PC-9 (cell line): ENCODE data around the gene LRRK1. TPM values are rescaled to one million over a fixed set of nuclear protein-coding genes. Genes with fewer than 3 reads are reported as not detected.

Experiments
- BruUV-seq: library from RNA; stranded (reverse); fragments of 400-500 nt; replicated peaks from 2 replicates; lab custom pipeline; 2021; lab: Mats Ljungman, UMichigan
- CTCF ChIA-PET: fragments of 300-600 bp; sonication (Branson Sonifier 250); formaldehyde crosslinking; loops from one replicate; lab custom pipeline; 2022; ENCODE audit warnings: antibody characterized with exemption; lab: Charles Lee
- POLR2A ChIA-PET: fragments of 300-600 bp; sonication (Branson Sonifier 250); formaldehyde crosslinking; loops from one replicate; lab custom pipeline; 2022; ENCODE audit warnings: antibody characterized with exemption; ENCODE audit not compliant: unreplicated experiment; lab: Charles Lee
- DNase-seq, 2 experiments: peaks; one replicate each; pipeline versions ENCODE4 v3.0.0 to v3.0.0-alpha.2; 2015 to 2022; ENCODE audit warnings: mixed read lengths in 1 of 2
- H2AFZ ChIP-seq: fragments of 200-600 bp; sonication (generic); 2 replicates; pipeline ENCODE4 v1.8.1; 2017; ENCODE audit warnings: antibody characterized with exemption
- H3F3A ChIP-seq: fragments of 200-600 bp; sonication (generic); 2 replicates; pipeline ENCODE4 v1.8.1; 2017; ENCODE audit warnings: antibody characterized with exemption, mild to moderate bottlenecking, low read depth; ENCODE audit not compliant: insufficient read depth
- H3K27ac ChIP-seq: fragments of 200-600 bp; sonication (generic); 2 replicates; pipeline ENCODE4 v1.6.1; 2016; ENCODE audit warnings: mixed run types
- H3K27me3 ChIP-seq: fragments of 200-600 bp; sonication (generic); 2 replicates; pipeline ENCODE4 v1.6.1; 2016; ENCODE audit warnings: low read depth, mixed run types; ENCODE audit not compliant: insufficient read depth
- H3K36me3 ChIP-seq: fragments of 200-600 bp; sonication (generic); 2 replicates; pipeline ENCODE4 v1.6.1; 2016; ENCODE audit warnings: low read depth, mixed run types
- H3K4me1 ChIP-seq: fragments of 200-600 bp; sonication (generic); replicated peaks from 2 replicates; pipeline ENCODE4 v1.6.1; 2016; ENCODE audit warnings: mixed run types; ENCODE audit not compliant: insufficient read depth
- H3K4me2 ChIP-seq: fragments of 200-600 bp; sonication (generic); 2 replicates; pipeline ENCODE4 v1.6.1; 2017; ENCODE audit warnings: mixed run types
- H3K4me3 ChIP-seq: fragments of 200-600 bp; sonication (generic); 2 replicates; pipeline ENCODE4 v1.6.1; 2016; ENCODE audit warnings: mixed run types
- H3K79me2 ChIP-seq: fragments of 200-600 bp; sonication (generic); 2 replicates; pipeline ENCODE4 v1.6.1; 2017; ENCODE audit warnings: low read depth, mixed run types
- H3K9me2 ChIP-seq: fragments of 200-600 bp; sonication (generic); 2 replicates; pipeline ENCODE4 v1.8.1; 2017; ENCODE audit warnings: mild to moderate bottlenecking; ENCODE audit not compliant: insufficient read depth
- H3K9me3 ChIP-seq: fragments of 200-600 bp; sonication (generic); 2 replicates; pipeline ENCODE4 v1.8.1; 2016; ENCODE audit warnings: low read depth; ENCODE audit not compliant: insufficient read depth
- H4K20me1 ChIP-seq: fragments of 200-600 bp; sonication (generic); 2 replicates; pipeline ENCODE4 v1.8.1; 2017; ENCODE audit not compliant: insufficient read depth
- CTCF ChIP-seq: fragments of 200-600 bp; sonication (generic); conservative IDR thresholded peaks from 2 replicates; pipeline ENCODE4 v1.6.1; 2017; ENCODE audit warnings: mixed run types, antibody characterized with exemption, mild to moderate bottlenecking, moderate library complexity
- EZH2 ChIP-seq: fragments of 200-600 bp; sonication (generic); IDR thresholded peaks from 2 replicates; pipeline ENCODE4 v1.8.0; 2017; ENCODE audit warnings: antibody characterized with exemption, low read depth
- intact Hi-C: fragments of 100-400 bp; cut with micrococcal nuclease; formaldehyde crosslinking; loops from one replicate; pipeline ENCODE4 v1.10.0; 2022; ENCODE audit not compliant: unreplicated experiment
- total RNA-seq: library from RNA; stranded (reverse); gene quantifications from 2 replicates; pipeline ENCODE4 v1.2.3, GENCODE V29; 2021

Gene LRRK1
- total RNA-seq, 1 experiment from 2014 or later: 15.7 TPM

GRCh38 chr15:100942656-100943425 is 23.7 kb downstream of the LRRK1 start:
- H3K4me2 ChIP-seq: no peak overlapping the region
- 0 out of 2 replicates have a peak, but pooled peaks cover 3% of the 10 kb centered on the region for H3F3A ChIP-seq
- H3K4me3 ChIP-seq: no peak overlapping the region
- H3K27me3 ChIP-seq: no peaks in the 10 kb centered on the region
- no peaks in the 10 kb centered on the region for H3K9me3 ChIP-seq
- H3K9me2 ChIP-seq: no peaks in the 10 kb centered on the region
- no TSS peak for BruUV-seq
- H3K36me3 ChIP-seq: no peaks in the 10 kb centered on the region
- CTCF ChIA-PET: no interaction called here
- H3K4me1 ChIP-seq: no peaks in the 10 kb centered on the region
- H2AFZ ChIP-seq: no peak overlapping the region
- no peak for DNase-seq
- no peaks in the 10 kb centered on the region for H4K20me1 ChIP-seq
- POLR2A ChIA-PET: no interaction called here
- H3K79me2 ChIP-seq: no peaks in the 10 kb centered on the region
- intact Hi-C loops: no loop called here
- TF ChIP-seq CTCF (no peak), EZH2 (no peak)
- H3K27ac ChIP-seq: no peak overlapping the region

- Histone ChIP-seq H3K4me3 (no peak overlapping the region), H3K79me2 (no peaks in the 10 kb centered on the region), H3F3A (0 out of 2 replicates have a peak, but pooled peaks cover 3% of the 10 kb centered on the region), H3K9me3 (no peaks in the 10 kb centered on the region), H4K20me1 (no peaks in the 10 kb centered on the region), H3K27ac (no peak overlapping the region), H3K27me3 (no peaks in the 10 kb centered on the region), H3K9me2 (no peaks in the 10 kb centered on the region), H3K4me1 (no peaks in the 10 kb centered on the region), H2AFZ (no peak overlapping the region), H3K36me3 (no peaks in the 10 kb centered on the region), H3K4me2 (no peak overlapping the region)
- BruUV-seq: no TSS peak
- ChIA-PET CTCF (no interaction called here), POLR2A (no interaction called here)
- intact Hi-C loops: no loop called here
- TF ChIP-seq EZH2 (no peak), CTCF (no peak)
- DNase-seq: no peak
Measured at GRCh38 chr15:100944244-100944895, 25.2 kb downstream of the LRRK1 start.

- H2AFZ ChIP-seq: no peak overlapping the region
- no peak overlapping the region for H3K4me3 ChIP-seq
- ChIA-PET POLR2A (no interaction called here), CTCF (interaction anchor here (0.6 to 0.7 kb wide), 2 partner anchors 54 to 62 kb away, joined by 4 to 6 read pairs; no protein-coding TSS in a partner anchor)
- H3K9me2 ChIP-seq: no peaks in the 10 kb centered on the region
- intact Hi-C loops: no loop called here
- H3K27me3 ChIP-seq: no peaks in the 10 kb centered on the region
- no peaks in the 10 kb centered on the region for H3K4me1 ChIP-seq
- H3K4me2 ChIP-seq: no peak overlapping the region
- DNase-seq: no peak
- H4K20me1 ChIP-seq: no peaks in the 10 kb centered on the region
- 0 out of 2 replicates have a peak, but pooled peaks cover 3% of the 10 kb centered on the region for H3F3A ChIP-seq
- TF ChIP-seq CTCF (no peak), EZH2 (no peak)
- BruUV-seq: no TSS peak
- no peaks in the 10 kb centered on the region for H3K79me2 ChIP-seq
- no peaks in the 10 kb centered on the region for H3K9me3 ChIP-seq
- no peaks in the 10 kb centered on the region for H3K36me3 ChIP-seq
- no peak overlapping the region for H3K27ac ChIP-seq
Measured at GRCh38 chr15:100944986-100945385, 25.8 kb downstream of the LRRK1 start.
